Ishikawa (cell line): ENCODE results near the gene TOX2.

ENCODE experiments used
- CREB1 ChIP-seq: IDR thresholded peaks from 2 replicates; pipeline ENCODE4 v1.6.1; 2012; ENCODE audit warnings: low read depth
- EGR1 ChIP-seq: IDR thresholded peaks from 2 replicates; pipeline ENCODE4 v1.6.1; 2012
- EP300 ChIP-seq: IDR thresholded peaks from 2 replicates; pipeline ENCODE4 v1.6.1; 2012; ENCODE audit warnings: borderline replicate concordance
- RAD21 ChIP-seq: IDR thresholded peaks from 2 replicates; pipeline ENCODE4 v1.6.1; 2012; ENCODE audit warnings: low read depth
- TAF1 ChIP-seq: IDR thresholded peaks from 2 replicates; pipeline ENCODE4 v1.6.1; 2012; ENCODE audit warnings: low read depth, mild to moderate bottlenecking
- YY1 ChIP-seq: IDR thresholded peaks from 2 replicates; pipeline ENCODE4 v1.6.1; 2012; ENCODE audit warnings: low read depth
- TF ChIP-seq, protein P1 (sequence below): IDR thresholded peaks from 2 replicates; pipeline ENCODE4 v1.6.1; 2012
- TF ChIP-seq, protein P2 (sequence below): IDR thresholded peaks from 2 replicates; pipeline ENCODE4 v1.6.1; 2012; ENCODE audit warnings: low read depth, mild to moderate bottlenecking

GRCh38 chr20:44065401-44066340 is 151.0 kb downstream of the TOX2 start:
- TF ChIP-seq EP300 (no peak), TAF1 (no peak), CREB1 (no peak), EGR1 (no peak), YY1 (no peak), RAD21 (no peak)
- TF ChIP-seq, protein P1, sequence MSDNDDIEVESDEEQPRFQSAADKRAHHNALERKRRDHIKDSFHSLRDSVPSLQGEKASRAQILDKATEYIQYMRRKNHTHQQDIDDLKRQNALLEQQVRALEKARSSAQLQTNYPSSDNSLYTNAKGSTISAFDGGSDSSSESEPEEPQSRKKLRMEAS, result no peak
- TF ChIP-seq, protein P2, sequence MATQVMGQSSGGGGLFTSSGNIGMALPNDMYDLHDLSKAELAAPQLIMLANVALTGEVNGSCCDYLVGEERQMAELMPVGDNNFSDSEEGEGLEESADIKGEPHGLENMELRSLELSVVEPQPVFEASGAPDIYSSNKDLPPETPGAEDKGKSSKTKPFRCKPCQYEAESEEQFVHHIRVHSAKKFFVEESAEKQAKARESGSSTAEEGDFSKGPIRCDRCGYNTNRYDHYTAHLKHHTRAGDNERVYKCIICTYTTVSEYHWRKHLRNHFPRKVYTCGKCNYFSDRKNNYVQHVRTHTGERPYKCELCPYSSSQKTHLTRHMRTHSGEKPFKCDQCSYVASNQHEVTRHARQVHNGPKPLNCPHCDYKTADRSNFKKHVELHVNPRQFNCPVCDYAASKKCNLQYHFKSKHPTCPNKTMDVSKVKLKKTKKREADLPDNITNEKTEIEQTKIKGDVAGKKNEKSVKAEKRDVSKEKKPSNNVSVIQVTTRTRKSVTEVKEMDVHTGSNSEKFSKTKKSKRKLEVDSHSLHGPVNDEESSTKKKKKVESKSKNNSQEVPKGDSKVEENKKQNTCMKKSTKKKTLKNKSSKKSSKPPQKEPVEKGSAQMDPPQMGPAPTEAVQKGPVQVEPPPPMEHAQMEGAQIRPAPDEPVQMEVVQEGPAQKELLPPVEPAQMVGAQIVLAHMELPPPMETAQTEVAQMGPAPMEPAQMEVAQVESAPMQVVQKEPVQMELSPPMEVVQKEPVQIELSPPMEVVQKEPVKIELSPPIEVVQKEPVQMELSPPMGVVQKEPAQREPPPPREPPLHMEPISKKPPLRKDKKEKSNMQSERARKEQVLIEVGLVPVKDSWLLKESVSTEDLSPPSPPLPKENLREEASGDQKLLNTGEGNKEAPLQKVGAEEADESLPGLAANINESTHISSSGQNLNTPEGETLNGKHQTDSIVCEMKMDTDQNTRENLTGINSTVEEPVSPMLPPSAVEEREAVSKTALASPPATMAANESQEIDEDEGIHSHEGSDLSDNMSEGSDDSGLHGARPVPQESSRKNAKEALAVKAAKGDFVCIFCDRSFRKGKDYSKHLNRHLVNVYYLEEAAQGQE, result no peak
